Measurements from ENCODE around the gene CUL3. TPM values are rescaled to one million over a fixed set of nuclear protein-coding genes. Genes with fewer than 3 reads are reported as not detected.
"Not testable (repeated sequence)": the region's sequence is repeated elsewhere in the genome, so short reads cannot be mapped to it uniquely, and the experiment has no call there.

The CUL3 gene
- total and polyA plus RNA-seq, 8 donors = 6.1 to 155 (median 53.2) TPM

GRCh38 chr2:224506494-224506893 lies 78.7 kb downstream of the CUL3 start:
- intact Hi-C loops (cut with DNase I; ENCODE audit: low total_unique reads) = no loop called here
- Histone ChIP-seq H3K4me3 (no peak overlapping the region), H3K36me3 (peaks cover 22 to 53% (median 48%) of the 10 kb centered on the region in 4 donors), H3K9me3 (no peaks in the 10 kb centered on the region), H3K27ac (no peak overlapping the region), H3K27me3 (no peaks in the 10 kb centered on the region), H3K4me1 (peaks cover 0 to under 1% (median 0%) of the 10 kb centered on the region in 4 donors)
- no peak for DNase-seq
- TF ChIP-seq CTCF (IDR thresholded peaks at IDR 0.05) = no peak
- TF ChIP-seq EP300 (IDR thresholded peaks at IDR 0.05) = no peak
- TF ChIP-seq POLR2AphosphoS5 (IDR thresholded peaks at IDR 0.05) = no peak
- no peak for TF ChIP-seq POLR2A (IDR thresholded peaks at IDR 0.05)
- 97 to 100% (median 98%) methylated on average over 1 of the region's 1 CpG for WGBS, 5 donors

GRCh38 chr2:224498991-224499390 lies 86.2 kb downstream of the CUL3 start:
- WGBS, 5 donors = 84 to 90% (median 87%) methylated on average over 3 of the region's 3 CpGs
- H3K9me3 ChIP-seq = no peaks in the 10 kb centered on the region
- no peaks in the 10 kb centered on the region for H3K4me1 ChIP-seq
- no peak for TF ChIP-seq CTCF (IDR thresholded peaks at IDR 0.05)
- no peak for TF ChIP-seq POLR2AphosphoS5 (IDR thresholded peaks at IDR 0.05)
- no peak for TF ChIP-seq EP300 (IDR thresholded peaks at IDR 0.05)
- no peak for TF ChIP-seq POLR2A (IDR thresholded peaks at IDR 0.05)
- intact Hi-C loops (cut with DNase I; ENCODE audit: low total_unique reads) = no loop called here
- no peaks in the 10 kb centered on the region for H3K27me3 ChIP-seq
- no peak overlapping the region for H3K4me3 ChIP-seq
- DNase-seq = no peak
- H3K36me3 ChIP-seq = peaks cover 24 to 93% (median 86%) of the 10 kb centered on the region in 4 donors
- no peak overlapping the region for H3K27ac ChIP-seq

GRCh38 chr2:224492531-224492930 lies 92.6 kb downstream of the CUL3 start:
- DNase-seq = no peak
- 94 to 99% (median 95%) methylated on average over 2 of the region's 2 CpGs for WGBS, 5 donors
- Histone ChIP-seq H3K4me3 (no peak overlapping the region), H3K27me3 (no peaks in the 10 kb centered on the region), H3K36me3 (peaks cover 0 to 48% (median 46%) of the 10 kb centered on the region in 4 donors), H3K9me3 (no peaks in the 10 kb centered on the region), H3K4me1 (peaks cover 0 to 8% (median 4%) of the 10 kb centered on the region in 4 donors), H3K27ac (no peak overlapping the region)
- TF ChIP-seq EP300 (IDR thresholded peaks at IDR 0.05) = no peak
- no peak for TF ChIP-seq CTCF (IDR thresholded peaks at IDR 0.05)
- no peak for TF ChIP-seq POLR2A (IDR thresholded peaks at IDR 0.05)
- TF ChIP-seq POLR2AphosphoS5 (IDR thresholded peaks at IDR 0.05) = no peak
- intact Hi-C loops (cut with DNase I; ENCODE audit: low total_unique reads) = no loop called here

GRCh38 chr2:224487940-224488339 lies 97.2 kb downstream of the CUL3 start:
- WGBS, 5 donors = 96 to 99% (median 97%) methylated on average over 4 of the region's 4 CpGs
- intact Hi-C loops (cut with DNase I; ENCODE audit: low total_unique reads); H3K9me3 ChIP-seq; H3K27ac ChIP-seq; H3K4me3 ChIP-seq; H3K27me3 ChIP-seq; DNase-seq: not testable (repeated sequence)
- Histone ChIP-seq H3K36me3 (peaks cover 0 to 28% (median 24%) of the 10 kb centered on the region in 4 donors), H3K4me1 (peaks cover 16 to 43% (median 22%) of the 10 kb centered on the region in 4 donors)

All from stomach (tissue), 9 donors.